ENCODE measurements around the gene PRKN.

- TF ChIP-seq CTCF (conservative IDR thresholded peaks at IDR 0.05): no peak
- no peak for TF ChIP-seq ZFX (IDR thresholded peaks at IDR 0.05)
Observed at GRCh38 chr6:161673026-161673425, 1054.5 kb downstream of the PRKN start.

Data from C4-2B (cell line).